Sciatic nerve (tissue), 2 donors: ENCODE measurements around the gene CXorf38. TPM values are rescaled to one million over a fixed set of nuclear protein-coding genes. Genes with fewer than 3 reads are reported as not detected.
"Not testable (repeated sequence)": the region's sequence is repeated elsewhere in the genome, so short reads cannot be mapped to it uniquely, and the experiment has no call there.

Experiments used
- ATAC-seq: fragments of 200-7000 bp; cut with Tn5 transposase; one replicate; pipeline ENCODE4 v1.9.1; 2020; ENCODE audit warnings: mild to moderate bottlenecking, moderate library complexity
- DNase-seq: peaks from one replicate; pipeline ENCODE4 v3.0.0-alpha.2; 2020; ENCODE audit warnings: low spot score
- intact Hi-C: fragments of 100-400 bp; cut with DNase I; formaldehyde crosslinking; loops from one replicate; pipeline ENCODE4 v1.14.2; 2022
- total RNA-seq: library from RNA; stranded (reverse); fragmentation: NEBNext Ultra II Directional; extraction: Animal tissue kit (Norgen Biotek cat#: 25700); gene quantifications from one replicate; pipeline ENCODE4 v1.2.1, GENCODE V29; 2021
- donor health status: DM: no; HTN: no; CAD: no.
- donor health status: DM: no; HTN: no; CAD: no.

The CXorf38 gene
- total RNA-seq, 1 donor from 2014 or later, result 14.0 TPM

DNA sequence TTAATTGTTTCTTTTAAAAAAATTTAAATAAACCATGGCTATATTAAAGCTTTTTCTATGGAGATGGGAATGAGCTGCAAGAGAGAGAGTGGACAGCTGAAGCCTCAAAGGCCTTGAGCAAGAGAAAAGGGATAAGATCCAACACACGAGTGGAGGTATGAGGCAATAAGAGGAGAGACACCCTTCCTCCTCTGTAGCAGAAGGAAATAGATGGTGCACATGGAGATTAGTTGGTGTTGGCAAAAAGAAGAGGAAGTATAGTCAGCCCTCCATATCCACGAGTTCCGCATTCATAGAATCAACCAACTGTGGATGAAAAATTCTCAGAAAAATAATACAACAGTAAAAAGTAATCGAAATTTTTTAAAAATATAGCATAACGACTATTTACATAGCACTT lies 3.2 kb downstream of the CXorf38 start:
- intact Hi-C loops, result no loop called here
- ATAC-seq (peak; percentile 51), DNase-seq (no peak)

DNA sequence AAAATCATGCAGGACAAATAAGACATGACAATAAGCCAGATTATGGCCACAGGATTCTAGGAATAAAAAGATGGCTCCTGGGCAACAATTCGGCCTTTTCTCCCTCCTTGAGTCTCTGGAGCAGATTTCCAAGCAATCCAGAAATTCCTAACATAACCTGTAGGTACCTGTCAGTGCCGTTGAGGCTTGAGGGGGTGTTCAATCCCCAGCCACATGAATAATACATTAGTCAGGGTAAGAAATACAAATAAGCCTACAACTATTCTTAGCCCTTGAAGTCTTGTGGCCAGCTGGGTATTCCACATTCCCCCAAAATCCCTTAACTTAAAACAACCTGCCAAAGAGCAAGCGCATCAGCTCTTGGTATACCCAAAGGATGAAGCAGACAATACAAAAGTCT lies 9.7 kb downstream of the CXorf38 start:
- intact Hi-C loops, result no loop called here
- DNase-seq, result no peak
- no peak for ATAC-seq

DNA sequence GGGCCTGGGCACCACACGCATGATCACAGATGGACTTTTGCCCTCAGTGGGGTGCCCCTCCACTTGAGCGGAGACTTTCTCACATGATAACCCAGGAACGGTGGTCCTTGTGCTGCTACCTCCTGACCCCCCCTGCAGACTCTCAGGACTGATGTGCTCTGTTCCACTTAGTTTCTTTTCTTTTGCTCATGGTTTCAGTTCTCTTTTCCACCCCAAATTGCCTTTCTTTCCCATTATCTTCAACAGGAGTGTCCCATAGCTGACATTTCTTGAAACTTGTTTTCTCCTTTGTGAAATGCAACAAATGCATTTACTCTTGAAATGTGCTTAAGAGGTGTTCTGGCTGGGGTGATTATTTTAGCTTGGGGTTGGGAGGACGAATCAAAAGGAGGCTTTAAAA lies 15.2 kb downstream of the CXorf38 start:
- DNase-seq (no peak), ATAC-seq (no peak)
- intact Hi-C loops, result no loop called here

DNA sequence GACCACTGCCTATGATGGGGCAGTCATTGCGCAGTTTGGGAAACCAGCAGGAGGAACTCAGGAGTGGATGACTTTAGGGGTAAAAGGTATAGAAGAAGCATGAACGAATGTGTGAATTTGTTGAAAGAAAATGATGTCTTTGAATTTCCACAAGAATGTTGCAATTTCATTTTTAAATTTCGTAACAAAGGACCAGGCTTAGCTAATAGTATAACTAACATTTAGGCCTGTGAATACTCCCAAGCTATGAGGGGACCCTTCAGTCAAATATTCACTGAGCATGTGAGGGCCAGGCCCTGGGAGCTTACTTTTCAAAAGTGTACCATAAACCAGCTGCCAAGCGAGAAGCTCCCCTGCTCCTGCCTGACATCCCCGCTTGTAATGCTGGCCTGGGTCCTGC lies 18.9 kb downstream of the CXorf38 start:
- intact Hi-C loops, result no loop called here
- DNase-seq (no peak), ATAC-seq (no peak)

DNA sequence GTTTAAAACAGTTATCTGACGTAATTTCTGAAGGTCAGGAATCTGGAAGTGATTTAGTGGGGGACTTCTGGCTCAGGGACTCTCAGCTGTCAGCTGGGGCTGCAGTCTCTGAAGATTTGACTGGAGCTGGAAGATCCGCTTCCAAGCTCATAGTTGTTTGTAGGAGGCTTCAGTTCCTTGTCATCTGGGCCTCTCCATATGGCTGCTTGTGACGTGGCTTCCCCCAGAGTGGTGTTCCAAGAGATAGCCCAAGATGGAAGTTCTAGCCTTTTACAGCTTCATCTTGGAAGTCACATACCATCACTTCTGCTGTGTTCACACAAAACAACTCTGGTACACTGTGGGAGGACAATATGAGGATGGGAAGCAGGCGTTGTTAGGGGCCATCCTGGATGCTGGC lies 22.1 kb downstream of the CXorf38 start:
- intact Hi-C loops, result no loop called here
- ATAC-seq, result no peak
- DNase-seq, result no peak

DNA sequence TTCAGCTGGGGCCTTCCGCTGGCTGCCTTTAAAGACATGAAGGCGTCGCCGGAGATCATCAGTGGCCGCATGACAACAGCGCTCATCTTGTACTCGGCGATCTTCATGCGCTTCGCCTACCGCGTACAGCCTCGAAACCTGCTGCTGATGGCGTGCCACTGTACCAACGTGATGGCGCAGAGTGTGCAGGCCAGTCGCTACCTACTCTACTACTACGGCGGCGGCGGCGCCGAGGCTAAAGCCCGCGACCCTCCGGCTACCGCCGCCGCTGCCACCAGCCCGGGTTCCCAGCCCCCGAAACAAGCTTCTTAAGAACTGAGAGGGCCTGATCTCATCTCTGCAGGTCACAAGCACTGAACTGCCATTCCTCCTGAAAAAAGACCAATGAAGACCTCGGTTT lies 23.7 kb downstream of the CXorf38 start:
- intact Hi-C loops, result no loop called here
- ATAC-seq, result no peak
- DNase-seq, result no peak

DNA sequence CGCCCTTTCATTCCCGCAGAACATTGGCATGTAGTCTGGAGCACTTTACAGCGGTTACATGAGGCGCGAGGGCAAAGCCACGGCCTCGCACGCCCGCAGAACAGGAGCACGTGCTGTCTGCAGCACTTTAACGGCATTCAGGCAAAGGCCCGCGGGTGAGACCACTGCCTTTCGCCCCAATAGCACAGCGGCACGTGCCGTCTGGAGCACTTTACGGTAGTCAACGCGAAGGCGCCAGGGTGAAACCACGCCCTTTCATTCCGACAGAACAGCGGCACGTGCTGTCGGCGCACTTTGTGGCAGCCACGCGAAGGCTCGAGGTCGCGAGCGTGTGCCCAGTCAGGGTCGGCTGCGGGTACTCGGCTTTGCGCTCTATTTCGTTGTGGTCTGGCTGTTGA lies 24.2 kb downstream of the CXorf38 start, which contains the start of gene MPC1L:
MPC1L (plus strand) TSS at position 290 of the 398 bp plus-strand sequence. CDS start 138 bp downstream, outside the sequence.
- intact Hi-C loops, result no loop called here
- DNase-seq (no peak), ATAC-seq (no peak)

DNA sequence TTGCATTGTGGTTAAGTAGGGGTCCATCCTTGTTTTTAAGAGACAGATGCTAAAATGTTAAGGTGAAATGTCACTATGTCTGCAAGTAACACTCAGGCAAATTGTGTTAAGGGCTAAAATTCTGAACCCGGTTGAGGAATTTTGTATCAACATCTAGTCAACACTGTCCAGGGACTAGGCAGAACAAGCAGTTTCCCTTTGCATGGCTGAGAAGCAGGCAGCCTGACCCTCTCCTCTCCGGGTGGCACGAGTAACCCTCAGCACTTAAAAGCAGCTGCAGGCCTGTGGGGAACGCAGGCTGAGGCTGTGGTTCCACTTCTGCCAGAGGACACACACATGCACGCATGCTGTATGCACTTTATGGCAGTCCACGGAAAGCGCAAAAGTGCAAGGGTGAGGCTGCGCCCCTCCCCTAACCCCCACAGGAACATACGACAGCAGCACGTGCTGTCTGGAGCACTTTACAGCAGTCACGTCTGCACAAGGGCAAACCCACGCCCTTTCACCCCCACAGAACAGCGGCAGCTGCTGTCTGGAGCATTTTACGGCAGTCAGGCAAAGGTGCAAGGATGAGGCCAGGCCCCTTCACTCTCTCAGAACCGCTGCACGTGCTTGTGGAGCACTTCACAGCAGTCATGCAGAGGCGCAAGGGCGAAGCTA lies 24.8 kb downstream of the CXorf38 start:
- peak; percentile 44 for ATAC-seq

DNA sequence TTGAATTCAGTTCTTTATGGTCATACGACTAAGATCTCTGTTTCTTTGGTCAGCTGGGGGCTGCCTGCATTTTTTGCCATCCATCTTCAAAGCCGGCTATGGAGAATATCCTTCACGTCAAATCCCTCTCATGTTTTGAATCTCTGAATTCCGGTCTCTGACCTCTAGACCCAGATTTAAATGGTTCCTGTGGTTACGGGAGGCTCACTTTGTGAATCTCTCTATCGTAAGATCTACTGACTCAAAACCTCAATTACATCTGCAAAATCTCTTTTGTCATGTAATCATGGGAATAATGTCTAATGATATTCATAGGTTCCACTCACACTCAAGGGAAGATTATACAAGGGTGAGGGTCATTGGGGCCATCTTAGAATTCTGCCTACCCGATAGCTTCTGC lies 29.8 kb downstream of the CXorf38 start:
- DNase-seq (no peak), ATAC-seq (no peak)
- intact Hi-C loops, result no loop called here

More for the DNA sequence above, 24.8 kb downstream of the CXorf38 start:
- intact Hi-C loops, result no loop called here
- no peak for DNase-seq

DNA sequence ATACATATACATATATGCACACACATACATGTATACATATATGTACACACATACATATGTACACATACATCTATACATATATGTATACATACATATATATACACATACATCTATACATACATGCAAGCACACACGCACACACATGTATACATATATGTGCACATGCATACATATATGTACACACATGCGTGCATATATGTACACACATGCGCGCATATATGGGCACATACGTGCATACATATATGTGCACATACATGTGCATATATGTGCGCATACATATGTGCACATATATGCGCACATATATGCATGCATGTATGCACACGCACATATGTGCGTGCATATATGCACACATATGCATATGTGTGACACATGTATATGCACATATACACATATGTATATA lies 31.4 kb downstream of the CXorf38 start:
- intact Hi-C loops, result no loop called here
- ATAC-seq, result no peak

DNA sequence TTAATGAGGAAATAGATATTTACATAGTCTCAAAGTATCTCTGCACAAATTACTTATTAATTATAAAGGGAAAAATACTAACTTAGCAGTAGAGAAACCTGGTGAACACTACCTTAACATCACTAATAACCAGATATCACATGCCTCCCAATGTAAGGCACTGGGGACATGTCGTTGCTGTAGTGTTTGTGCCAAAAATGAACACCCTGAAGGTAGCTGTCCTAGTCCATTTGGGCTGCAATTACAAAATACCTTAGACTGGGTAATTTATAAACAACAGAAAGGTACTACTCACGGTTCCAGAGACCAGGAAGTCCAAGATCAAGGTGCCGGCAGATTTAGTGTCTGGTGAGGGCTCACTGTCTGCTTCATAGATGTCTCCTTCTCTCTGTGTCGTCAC lies 34.9 kb downstream of the CXorf38 start:
- DNase-seq (no peak), ATAC-seq (no peak)
- intact Hi-C loops, result no loop called here

More for the DNA sequence above, 31.4 kb downstream of the CXorf38 start:
- DNase-seq, result no peak

DNA sequence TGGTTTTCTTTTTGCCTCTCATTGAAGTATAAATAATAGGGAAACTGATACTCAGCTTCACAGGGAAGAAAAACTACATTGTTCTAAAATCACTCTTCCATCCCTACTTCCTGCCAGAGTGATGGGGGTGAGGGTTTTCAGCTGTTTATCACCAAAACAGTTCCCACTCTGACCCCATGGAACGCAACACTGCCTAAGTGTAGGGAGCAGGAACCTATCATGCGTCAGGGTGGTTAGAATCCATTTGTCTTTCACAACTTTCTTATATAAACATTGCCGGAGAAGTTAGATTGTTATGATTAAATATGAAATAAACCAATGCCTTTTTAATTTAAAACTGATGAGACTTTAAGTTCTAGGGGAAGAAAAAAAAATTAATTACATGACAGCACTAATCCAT lies 40.0 kb downstream of the CXorf38 start:
- DNase-seq, result no peak
- intact Hi-C loops, result no loop called here
- no peak for ATAC-seq

DNA sequence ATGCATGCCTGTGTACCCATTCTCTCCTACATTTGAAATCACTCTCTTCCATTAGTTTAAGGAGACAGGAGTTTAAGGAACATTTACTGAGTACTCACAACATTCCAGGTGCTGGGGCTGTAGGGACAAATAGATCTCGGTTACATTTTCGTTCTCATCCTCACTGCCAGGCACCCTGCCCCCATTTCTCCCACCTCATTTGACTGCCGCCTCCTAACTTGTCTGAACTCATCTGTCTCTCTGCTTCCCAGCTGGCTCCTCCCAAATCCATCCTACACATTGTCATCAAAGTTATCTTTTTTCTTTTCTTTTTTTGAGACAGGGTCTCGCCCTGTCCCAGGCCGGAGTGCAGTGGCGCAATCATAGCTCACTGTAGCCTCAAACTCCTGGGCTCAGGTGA lies 43.9 kb downstream of the CXorf38 start:
- ATAC-seq (no peak), DNase-seq (no peak)
- intact Hi-C loops, result no loop called here

DNA sequence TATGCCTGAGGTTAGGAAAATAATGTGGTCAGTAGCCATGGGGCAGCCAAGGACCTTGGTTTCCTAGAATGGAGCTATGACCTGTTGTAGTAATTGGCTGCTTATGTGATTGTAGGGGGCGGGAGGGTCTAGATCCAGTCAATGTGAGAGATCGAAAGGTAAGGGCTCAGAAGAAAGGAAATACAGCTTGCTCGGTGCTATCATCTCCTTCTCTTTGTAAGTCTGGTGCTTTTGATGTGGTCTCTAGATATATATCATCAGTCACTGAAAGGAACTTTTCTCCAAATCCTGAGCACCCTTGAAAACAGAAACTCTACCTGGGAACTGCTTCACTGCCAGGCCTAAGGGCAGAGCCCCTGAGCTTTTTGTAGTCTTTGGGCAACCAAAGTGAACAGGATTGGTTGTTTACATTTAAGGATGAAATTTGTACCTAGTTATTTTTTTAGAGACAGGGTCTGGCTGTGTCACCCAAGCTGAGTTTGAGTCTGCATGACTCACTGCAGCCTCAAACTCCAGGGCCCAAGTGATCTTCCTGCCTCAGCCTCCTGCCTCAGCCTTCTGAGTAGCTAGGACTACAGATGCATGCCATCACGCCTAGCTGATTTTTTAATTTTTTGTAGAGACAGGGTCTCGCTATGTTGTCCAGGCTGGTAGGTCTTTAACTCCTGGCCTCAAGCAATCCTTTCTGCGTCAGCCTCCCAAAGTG lies 57.6 kb downstream of the CXorf38 start:
- intact Hi-C loops, result not testable (repeated sequence)

DNA sequence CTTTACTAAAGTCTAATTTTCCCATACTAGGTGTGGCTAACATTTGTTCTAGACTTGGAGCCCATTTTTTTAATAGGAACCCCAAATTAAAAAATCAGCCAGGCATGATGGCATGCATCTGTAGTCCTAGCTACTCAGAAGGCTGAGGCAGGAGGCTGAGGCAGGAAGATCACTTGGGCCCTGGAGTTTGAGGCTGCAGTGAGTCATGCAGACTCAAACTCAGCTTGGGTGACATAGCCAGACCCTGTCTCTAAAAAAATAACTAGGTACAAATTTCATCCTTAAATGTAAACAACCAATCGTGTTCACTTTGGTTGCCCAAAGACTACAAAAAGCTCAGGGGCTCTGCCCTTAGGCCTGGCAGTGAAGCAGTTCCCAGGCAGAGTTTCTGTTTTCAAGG lies 59.7 kb downstream of the CXorf38 start:
- DNase-seq, ATAC-seq, intact Hi-C loops: not testable (repeated sequence)

More for the DNA sequence above, 57.6 kb downstream of the CXorf38 start:
- not testable (repeated sequence) for DNase-seq, ATAC-seq

DNA sequence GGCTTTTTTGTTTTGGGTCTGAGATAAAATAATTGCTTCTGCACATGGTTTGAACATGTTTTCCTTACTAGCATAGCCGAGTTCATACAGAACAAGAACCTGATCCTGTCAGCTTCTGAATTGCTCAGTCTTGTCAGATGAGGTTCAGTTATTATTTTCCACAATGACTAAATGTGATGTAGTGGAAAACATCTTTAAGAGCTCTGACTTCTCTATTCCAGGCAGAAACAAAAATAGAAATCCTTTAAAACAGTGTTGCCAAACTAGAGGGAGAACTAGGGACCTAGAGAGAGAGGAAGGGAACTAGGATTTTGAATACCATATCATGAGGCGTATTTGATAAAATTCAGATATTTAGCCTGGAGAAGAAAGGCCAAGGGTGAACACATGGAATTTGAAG lies 64.5 kb downstream of the CXorf38 start:
- no peak for ATAC-seq
- no peak for DNase-seq
- intact Hi-C loops, result no loop called here

DNA sequence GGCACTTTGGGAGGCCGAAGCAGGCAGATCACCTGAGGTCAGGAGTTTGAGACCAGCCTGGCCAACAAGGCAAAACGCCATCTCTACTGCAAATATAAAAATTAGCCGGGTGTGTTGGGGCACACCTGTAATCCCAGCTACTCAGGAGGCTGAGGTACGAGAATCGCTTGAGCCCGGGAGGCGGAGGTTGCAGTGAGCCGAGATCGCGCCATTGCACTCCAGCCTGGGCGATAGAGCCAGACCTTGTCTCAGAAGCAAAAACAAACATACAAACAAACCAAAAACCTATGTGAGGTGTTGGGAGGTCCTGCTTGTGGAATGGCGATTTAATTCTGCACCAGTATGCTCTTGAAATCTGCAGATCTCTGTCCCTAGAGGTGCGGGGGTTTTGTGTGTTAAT lies 65.2 kb downstream of the CXorf38 start:
- intact Hi-C loops, ATAC-seq, DNase-seq: not testable (repeated sequence)

DNA sequence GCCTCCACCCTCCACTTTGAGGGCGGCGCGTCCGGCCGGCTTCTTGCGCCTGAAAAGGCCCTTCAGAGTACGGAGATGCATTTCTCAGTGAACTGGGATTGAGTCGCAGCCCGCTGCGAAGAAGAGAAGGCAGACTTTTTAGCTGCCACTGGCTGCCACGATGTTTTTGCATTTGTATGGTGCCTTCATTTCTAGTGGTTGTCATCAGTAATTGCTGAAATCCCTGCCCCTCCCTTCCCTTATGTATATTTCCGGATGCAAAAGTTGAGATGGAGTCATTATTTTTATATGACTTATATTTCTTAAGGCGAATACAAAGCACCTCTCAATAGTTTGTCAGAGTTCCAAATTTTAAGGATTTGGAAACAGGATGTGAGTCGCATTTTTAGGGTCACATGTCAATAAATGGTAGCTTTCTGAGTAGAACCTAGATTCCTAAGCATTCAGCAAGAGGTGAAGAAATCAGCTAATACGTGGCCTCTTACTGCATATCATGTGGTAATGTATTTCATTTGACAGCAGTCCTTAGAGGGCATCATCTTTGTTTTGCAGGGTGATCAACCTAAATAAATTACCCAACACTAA lies 65.9 kb downstream of the CXorf38 start:
- ATAC-seq, result no peak
- no peak for DNase-seq
- intact Hi-C loops, result no loop called here

DNA sequence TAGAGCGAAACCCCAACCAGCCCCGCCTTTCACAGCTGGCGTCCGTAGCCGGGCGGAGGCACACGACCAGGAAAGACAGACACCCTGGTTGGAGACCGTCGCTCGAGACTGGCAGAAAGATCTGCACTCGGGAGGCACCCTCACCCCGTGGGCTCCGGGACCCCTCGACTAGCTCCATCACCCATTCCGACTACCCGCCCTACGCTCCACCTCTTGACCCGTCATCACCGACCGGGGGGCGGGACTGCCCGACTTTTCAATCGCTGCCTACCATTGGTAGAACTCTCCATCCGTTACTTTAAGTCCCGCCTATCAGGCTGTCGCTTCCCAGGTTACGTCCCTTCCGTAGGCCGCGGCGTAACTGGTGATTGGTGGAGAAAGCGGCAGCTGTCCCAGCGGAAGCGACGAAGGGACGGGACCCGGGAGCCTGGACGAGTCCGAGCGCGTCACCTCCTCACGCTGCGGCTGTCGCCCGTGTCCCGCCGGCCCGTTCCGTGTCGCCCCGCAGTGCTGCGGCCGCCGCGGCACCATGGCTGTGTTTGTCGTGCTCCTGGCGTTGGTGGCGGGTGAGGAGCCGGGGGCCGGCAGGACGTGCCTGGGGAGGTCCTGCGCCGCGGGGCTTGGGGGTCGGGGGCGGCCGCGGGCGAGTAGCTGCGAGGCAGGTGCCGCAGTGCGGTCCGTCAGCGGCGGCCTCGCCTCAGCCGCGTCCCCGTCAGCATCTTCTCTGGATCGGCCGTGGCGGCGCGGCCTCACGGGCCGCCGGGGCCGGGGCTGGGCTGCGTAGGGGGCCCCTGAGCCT lies 66.6 kb downstream of the CXorf38 start, which contains the start of gene ATP6AP2:
ATP6AP2 (plus strand) TSS at position 434 of the 799 bp plus-strand sequence; CDS start at position 530, 96 bp downstream.
- peak; percentile 93 for DNase-seq
- ATAC-seq, result peak; percentile 99
- intact Hi-C loops, result no loop called here
